IMR-90 (cell line): ENCODE measurements around the gene TMEM117. TPM values are rescaled to one million over a fixed set of nuclear protein-coding genes. Genes with fewer than 3 reads are reported as not detected.

Experiments used
- ATAC-seq: fragments of 200-7000 bp; cut with Tn5 transposase; 2 replicates; pipeline ENCODE4 v1.9.1; 2020; ENCODE audit warnings: low read depth, mild to moderate bottlenecking, moderate library complexity
- BruUV-seq: library from RNA; stranded (reverse); fragments of 400-500 nt; replicated peaks from 2 replicates; lab custom pipeline; 2021; lab: Mats Ljungman, UMichigan
- CTCF ChIA-PET: fragments of 300-600 bp; formaldehyde crosslinking; extraction: SDS; loops from one replicate; lab custom pipeline; 2021; ENCODE audit warnings: antibody characterized with exemption; lab: Yijun Ruan, JAX
- POLR2A ChIA-PET: fragments of 300-600 bp; sonication (Branson Sonifier 250); formaldehyde crosslinking; loops from one replicate; lab custom pipeline; 2022; ENCODE audit warnings: antibody characterized with exemption; ENCODE audit not compliant: unreplicated experiment; lab: Charles Lee
- DNase-seq: peaks from one replicate; pipeline ENCODE4 v3.0.0; 2013
- H2AFZ ChIP-seq: replicated peaks from 2 replicates; pipeline ENCODE3; 2013; ENCODE audit warnings: low read length, mild to moderate bottlenecking; ENCODE audit not compliant: poor library complexity
- H2AK5ac ChIP-seq: 2 replicates; pipeline ENCODE4 v1.6.1; 2013; ENCODE audit warnings: low read depth, low read length, inconsistent platforms
- H2AK9ac ChIP-seq: replicated peaks from 2 replicates; pipeline ENCODE3; 2013; ENCODE audit warnings: mild to moderate bottlenecking, low read depth, low read length, moderate library complexity; ENCODE audit not compliant: poor library complexity
- H2BK120ac ChIP-seq: 2 replicates; pipeline ENCODE4 v1.6.1; 2013; ENCODE audit warnings: low read depth, low read length, inconsistent platforms
- H2BK15ac ChIP-seq: 3 replicates; pipeline ENCODE4 v1.6.1; 2013; ENCODE audit warnings: low read depth, low read length, inconsistent platforms
- H2BK20ac ChIP-seq: 2 replicates; pipeline ENCODE4 v1.6.1; 2013; ENCODE audit warnings: low read depth, mild to moderate bottlenecking, inconsistent platforms, low read length, moderate library complexity
- H2BK5ac ChIP-seq: 2 replicates; pipeline ENCODE4 v1.6.1; 2013; ENCODE audit warnings: mild to moderate bottlenecking, low read depth, low read length, inconsistent platforms; ENCODE audit not compliant: poor library complexity, severe bottlenecking
- H3K14ac ChIP-seq: replicated peaks from 2 replicates; pipeline ENCODE4 v1.6.1; 2013; ENCODE audit warnings: low read depth, low read length, inconsistent platforms
- H3K18ac ChIP-seq: 2 replicates; pipeline ENCODE4 v1.6.1; 2013; ENCODE audit warnings: low read depth, low read length, control low read depth
- H3K23ac ChIP-seq: 2 replicates; pipeline ENCODE4 v1.6.1; 2013; ENCODE audit warnings: low read depth, low read length, inconsistent platforms
- H3K27ac ChIP-seq: 2 replicates; pipeline ENCODE4 v1.5.1; 2013; ENCODE audit warnings: mild to moderate bottlenecking, control low read depth, low read length; ENCODE audit not compliant: insufficient read depth
- H3K27me3 ChIP-seq: 2 replicates; pipeline ENCODE4 v1.6.1; 2013; ENCODE audit warnings: low read length; ENCODE audit not compliant: control insufficient read depth, insufficient read depth
- H3K36me3 ChIP-seq: 2 replicates; pipeline ENCODE4 v1.6.1; 2013; ENCODE audit warnings: low read length, mixed read lengths; ENCODE audit not compliant: control insufficient read depth, insufficient read depth
- H3K4ac ChIP-seq: 2 replicates; pipeline ENCODE4 v1.6.1; 2013; ENCODE audit warnings: low read depth, low read length, inconsistent platforms
- H3K4me1 ChIP-seq: 2 replicates; pipeline ENCODE4 v1.6.1; 2013; ENCODE audit warnings: low read length, mixed read lengths; ENCODE audit not compliant: control insufficient read depth, insufficient read depth
- H3K4me2 ChIP-seq: 2 replicates; pipeline ENCODE4 v1.6.1; 2013; ENCODE audit warnings: low read depth, mild to moderate bottlenecking, control low read depth, low read length, moderate library complexity
- H3K4me3 ChIP-seq: 2 replicates; pipeline ENCODE4 v1.5.1; 2013; ENCODE audit warnings: low read depth, mild to moderate bottlenecking, control low read depth, low read length, moderate library complexity; ENCODE audit not compliant: insufficient read depth
- H3K56ac ChIP-seq: 2 replicates; pipeline ENCODE4 v1.6.1; 2013; ENCODE audit warnings: low read length, inconsistent platforms; ENCODE audit not compliant: insufficient read depth; ENCODE audit errors: extremely low read depth
- H3K79me1 ChIP-seq, 2 experiments: 2 replicates each; pipeline ENCODE4 v1.6.1; 2013; ENCODE audit warnings: low read length in 2 of 2, inconsistent platforms in 1 of 2, low read depth in 1 of 2
- H3K9ac ChIP-seq: 2 replicates; pipeline ENCODE4 v1.6.1; 2013; ENCODE audit warnings: low read depth, low read length, control low read depth
- H3K9me1 ChIP-seq: 2 replicates; pipeline ENCODE4 v1.6.1; 2013; ENCODE audit warnings: low read length, inconsistent platforms; ENCODE audit not compliant: insufficient read depth
- H3K9me3 ChIP-seq: 2 replicates; pipeline ENCODE4 v1.6.1; 2013; ENCODE audit warnings: low read length; ENCODE audit not compliant: control insufficient read depth, insufficient read depth
- H4K20me1 ChIP-seq: 2 replicates; pipeline ENCODE4 v1.6.1; 2013; ENCODE audit warnings: low read length, inconsistent platforms; ENCODE audit not compliant: insufficient read depth
- H4K5ac ChIP-seq: 2 replicates; pipeline ENCODE4 v1.6.1; 2013; ENCODE audit warnings: mild to moderate bottlenecking, low read depth, low read length, control low read depth
- H4K8ac ChIP-seq, 2 experiments: 2 replicates each; pipeline ENCODE4 v1.6.1; 2013; ENCODE audit warnings: low read depth in 2 of 2, low read length in 2 of 2, control low read depth in 1 of 2, inconsistent platforms in 1 of 2
- H4K91ac ChIP-seq: 2 replicates; pipeline ENCODE4 v1.6.1; 2013; ENCODE audit warnings: low read depth, low read length, inconsistent platforms; ENCODE audit not compliant: insufficient read depth
- BHLHE40 ChIP-seq: fragments of 150-350 bp; IDR thresholded peaks from 2 replicates; pipeline ENCODE4 v1.6.1; 2016; ENCODE audit warnings: mild to moderate bottlenecking, low read depth, low read length
- FOS ChIP-seq: fragments of 150-350 bp; IDR thresholded peaks from 2 replicates; pipeline ENCODE4 v1.6.1; 2016; ENCODE audit warnings: low read depth, low read length
- MAFK ChIP-seq: IDR thresholded peaks from 2 replicates; pipeline ENCODE4 v1.6.1; 2012; ENCODE audit warnings: low read depth, low read length, improper control_type of control experiment
- MXI1 ChIP-seq: IDR thresholded peaks from 2 replicates; pipeline ENCODE4 v1.6.1; 2012; ENCODE audit warnings: low read depth, mild to moderate bottlenecking, low read length, moderate library complexity, borderline replicate concordance
- NFE2L2 ChIP-seq: fragments of 150-350 bp; IDR thresholded peaks from 2 replicates; pipeline ENCODE4 v1.6.1; 2016; ENCODE audit warnings: low read depth, mild to moderate bottlenecking, low read length
- POLR2A ChIP-seq: IDR thresholded peaks from 2 replicates; pipeline ENCODE4 v1.6.1; 2012; ENCODE audit warnings: mild to moderate bottlenecking, low read depth, low read length
- RFX5 ChIP-seq: IDR thresholded peaks from 2 replicates; pipeline ENCODE4 v1.8.0; 2012; ENCODE audit warnings: low read depth, mild to moderate bottlenecking, low read length, moderate library complexity
- SMC3 ChIP-seq: fragments of 150-350 bp; IDR thresholded peaks from 2 replicates; pipeline ENCODE4 v1.6.1; 2016; ENCODE audit warnings: low read depth, mild to moderate bottlenecking, antibody characterized with exemption, low read length, moderate library complexity
- WGBS, 2 experiments: methylation state at CpG; one replicate each; pipeline versions ENCODE4 v1.1.5 to v1.1.7; 2013; ENCODE audit warnings: missing lambda C conversion rate in 2 of 2; ENCODE audit not compliant: insufficient read length in 1 of 2; ENCODE audit errors: extremely low coverage in 2 of 2; 5-methylcytosine and 5-hydroxymethylcytosine counted together
- dilution Hi-C: fragments of 300-500 bp; cut with HindIII; formaldehyde crosslinking; loops from one replicate; pipeline ENCODE4 v1.14.3; 2018; ENCODE audit warnings: low sequenced_read_pairs; ENCODE audit not compliant: unreplicated experiment
- in situ Hi-C: fragments of 300-500 bp; cut with MboI; formaldehyde crosslinking; loops from 3 replicates; pipeline ENCODE4 v1.14.3; 2019; ENCODE audit warnings: low sequenced_read_pairs, inconsistent platforms, mixed read lengths
- intact Hi-C: fragments of 100-400 bp; cut with micrococcal nuclease; formaldehyde crosslinking; loops from 2 replicates; pipeline ENCODE4 v1.10.0; 2022
- polyA plus RNA-seq, 3 experiments: library from polyadenylated mRNA; depleted of rRNA; stranded (reverse); fragments of >200 nt; gene quantifications; 2 replicates each; pipeline ENCODE4 v1.2.3, GENCODE V29; 2012; ENCODE audit warnings: low replicate concordance in 1 of 3
- total RNA-seq: library from RNA; depleted of rRNA; stranded (reverse); fragments of >200 nt; gene quantifications from 2 replicates; pipeline ENCODE4 v1.2.3, GENCODE V29; 2012
- TF ChIP-seq, protein P1 (sequence below): fragments of 150-350 bp; IDR thresholded peaks from 2 replicates; pipeline ENCODE4 v1.6.1; 2017; ENCODE audit warnings: mild to moderate bottlenecking, antibody characterized with exemption, low read length, low read depth

TMEM117 gene
- total and polyA plus RNA-seq, 2 of the 4 experiments (the other 2 are of a cell fraction) = 8.7 to 21.0 TPM

DNA sequence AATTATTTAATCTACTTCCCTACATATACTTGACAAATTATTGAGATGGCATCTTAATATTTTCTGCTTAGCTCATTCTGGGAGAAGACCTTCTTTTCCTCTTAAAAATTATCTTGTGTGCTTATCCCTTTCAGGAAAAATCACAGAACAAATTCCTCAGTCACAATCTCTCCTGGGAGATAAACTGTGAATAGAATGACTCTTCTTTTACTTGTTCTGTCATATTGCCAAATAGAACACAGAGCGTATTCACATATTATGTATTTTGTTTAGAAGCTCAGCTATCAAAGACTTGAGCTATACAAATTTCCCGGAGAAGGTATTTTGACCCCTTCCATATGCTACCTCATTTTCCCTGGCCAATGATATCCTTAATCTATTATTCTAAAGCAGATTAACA is 146.7 kb downstream of the TMEM117 start:
- Histone ChIP-seq H2AK9ac (no peak overlapping the region), H4K91ac (no peak overlapping the region), H2BK15ac (no peak overlapping the region), H3K4ac (no peak overlapping the region), H3K4me1 (no peaks in the 10 kb centered on the region), H3K9me3 (no peaks in the 10 kb centered on the region), H3K27ac (no peak overlapping the region), H3K18ac (no peak overlapping the region), H3K56ac (no peak overlapping the region), H3K9me1 (no peaks in the 10 kb centered on the region), H2BK5ac (no peak overlapping the region), H3K4me3 (no peak overlapping the region), H2AK5ac (no peak overlapping the region), H3K14ac (no peak overlapping the region), H3K9ac (no peak overlapping the region), H3K23ac (no peak overlapping the region), H3K36me3 (no peaks in the 10 kb centered on the region), H4K5ac (no peak overlapping the region), H4K20me1 (no peaks in the 10 kb centered on the region), H3K27me3 (no peaks in the 10 kb centered on the region), H2BK120ac (no peak overlapping the region), H2BK20ac (no peak overlapping the region), H2AFZ (no peak overlapping the region), H3K79me1 (no peaks in the 10 kb centered on the region), H4K8ac (no peak overlapping the region), H3K4me2 (no peak overlapping the region)
- intact Hi-C loops = no loop called here
- CTCF ChIA-PET = interaction anchor here (1.3 kb wide), 1 partner anchor 33 kb away, joined by 4 read pairs; no protein-coding TSS in a partner anchor
- in situ Hi-C loops = no loop called here
- POLR2A ChIA-PET = no interaction called here
- no TSS peak for BruUV-seq
- dilution Hi-C loops = no loop called here
- DNase-seq = peak; percentile 9
- no peak for TF ChIP-seq SMC3
- no peak for TF ChIP-seq MXI1
- TF ChIP-seq MAFK = no peak
- no peak for TF ChIP-seq NFE2L2
- no peak for TF ChIP-seq POLR2A
- TF ChIP-seq, protein P1, sequence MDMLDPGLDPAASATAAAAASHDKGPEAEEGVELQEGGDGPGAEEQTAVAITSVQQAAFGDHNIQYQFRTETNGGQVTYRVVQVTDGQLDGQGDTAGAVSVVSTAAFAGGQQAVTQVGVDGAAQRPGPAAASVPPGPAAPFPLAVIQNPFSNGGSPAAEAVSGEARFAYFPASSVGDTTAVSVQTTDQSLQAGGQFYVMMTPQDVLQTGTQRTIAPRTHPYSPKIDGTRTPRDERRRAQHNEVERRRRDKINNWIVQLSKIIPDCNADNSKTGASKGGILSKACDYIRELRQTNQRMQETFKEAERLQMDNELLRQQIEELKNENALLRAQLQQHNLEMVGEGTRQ = no peak
- TF ChIP-seq RFX5 = no peak
- TF ChIP-seq BHLHE40 = no peak
- TF ChIP-seq FOS = no peak
- no peak for ATAC-seq
- no CpG with 5 or more reads among the region's 2 CpGs for WGBS, 2 experiments
